GM12878 (cell line): ENCODE measurements around the gene DOCK2. TPM values are rescaled to one million over a fixed set of nuclear protein-coding genes. Genes with fewer than 3 reads are reported as not detected.

Experiments
- ATF7 ChIP-seq: fragments of 450-650 bp; IDR thresholded peaks from 2 replicates; pipeline ENCODE4 v1.6.1; 2016; ENCODE audit warnings: low read depth, mild to moderate bottlenecking
- BCL11A ChIP-seq: IDR thresholded peaks from 2 replicates; pipeline ENCODE4 v1.6.1; 2011; ENCODE audit warnings: low read depth, low read length
- CBX3 ChIP-seq: fragments of 200-600 bp; sonication (generic); IDR thresholded peaks from 2 replicates; pipeline ENCODE4 v1.6.1; 2016; ENCODE audit warnings: low read depth, borderline replicate concordance
- DPF2 ChIP-seq: fragments of 450-650 bp; IDR thresholded peaks from 2 replicates; pipeline ENCODE4 v1.6.1; 2017; ENCODE audit warnings: mild to moderate bottlenecking
- EP300 ChIP-seq, 2 experiments: fragments of 150-350 bp in 1 of 2; IDR thresholded peaks; 2 replicates each; pipeline ENCODE4 v1.6.1; 2011 to 2012; ENCODE audit warnings: low read depth in 2 of 2, low read length in 2 of 2, borderline replicate concordance in 1 of 2, improper control_type of control experiment in 1 of 2, inconsistent platforms in 1 of 2; ENCODE audit not compliant: control insufficient read depth in 1 of 2
- ETV6 ChIP-seq, 2 experiments: fragments of 450-650 bp in 1 of 2; IDR thresholded peaks in 1 of 2; conservative IDR thresholded peaks in 1 of 2; 2 replicates each; pipeline ENCODE4 v1.6.1; 2014; ENCODE audit warnings: antibody characterized with exemption in 1 of 2, borderline replicate concordance in 1 of 2, low read depth in 1 of 2, mild to moderate bottlenecking in 1 of 2, moderate library complexity in 1 of 2
- GABPA ChIP-seq: IDR thresholded peaks from 2 replicates; pipeline ENCODE4 v1.6.1; 2014; ENCODE audit warnings: antibody characterized with exemption, low read depth, mild to moderate bottlenecking, inconsistent platforms
- HDAC2 ChIP-seq: fragments of 200-600 bp; sonication (generic); IDR thresholded peaks from 2 replicates; pipeline ENCODE4 v1.6.1; 2017
- JUNB ChIP-seq: IDR thresholded peaks from 2 replicates; pipeline ENCODE4 v1.6.1; 2016; ENCODE audit warnings: antibody characterized with exemption, mild to moderate bottlenecking
- LARP7 ChIP-seq: fragments of 450-650 bp; IDR thresholded peaks from 2 replicates; pipeline ENCODE4 v1.6.1; 2017; ENCODE audit warnings: mild to moderate bottlenecking
- MEF2A ChIP-seq: IDR thresholded peaks from 2 replicates; pipeline ENCODE4 v1.6.1; 2011; ENCODE audit warnings: low read depth, mild to moderate bottlenecking, low read length, moderate library complexity; ENCODE audit not compliant: insufficient read depth
- MXI1 ChIP-seq: fragments of 150-350 bp; IDR thresholded peaks from 2 replicates; pipeline ENCODE4 v1.6.1; 2011; ENCODE audit warnings: low read depth, mild to moderate bottlenecking, inconsistent platforms, low read length, improper control_type of control experiment
- MYB ChIP-seq: fragments of 150-350 bp; IDR thresholded peaks from 2 replicates; pipeline ENCODE4 v1.6.1; 2014; ENCODE audit warnings: mild to moderate bottlenecking, low read depth, low read length, borderline replicate concordance
- NFIC ChIP-seq: IDR thresholded peaks from 2 replicates; pipeline ENCODE4 v1.6.1; 2012; ENCODE audit warnings: low read depth, mild to moderate bottlenecking, inconsistent platforms, low read length, moderate library complexity
- PML ChIP-seq: IDR thresholded peaks from 2 replicates; pipeline ENCODE4 v1.6.1; 2012; ENCODE audit warnings: low read length, inconsistent platforms
- RAD21 ChIP-seq: IDR thresholded peaks from 2 replicates; pipeline ENCODE4 v1.6.1; 2011; ENCODE audit warnings: mild to moderate bottlenecking, low read depth, low read length, moderate library complexity; ENCODE audit not compliant: insufficient read depth
- RUNX3 ChIP-seq: IDR thresholded peaks from 2 replicates; pipeline ENCODE4 v1.6.1; 2012; ENCODE audit warnings: low read length, inconsistent platforms
- SIN3A ChIP-seq: IDR thresholded peaks from 2 replicates; pipeline ENCODE4 v1.6.1; 2012; ENCODE audit warnings: low read depth, low read length, improper control_type of control experiment
- SMAD1 ChIP-seq: fragments of 450-650 bp; IDR thresholded peaks from 2 replicates; pipeline ENCODE4 v1.6.1; 2018; ENCODE audit warnings: mild to moderate bottlenecking, low read depth; ENCODE audit not compliant: partially characterized antibody
- SMC3 ChIP-seq: IDR thresholded peaks from 2 replicates; pipeline ENCODE4 v1.6.1; 2011; ENCODE audit warnings: low read length, improper control_type of control experiment, borderline replicate concordance
- SRF ChIP-seq, 2 experiments: IDR thresholded peaks; 2 replicates each; pipeline ENCODE4 v1.6.1; 2011; ENCODE audit warnings: low read depth in 2 of 2, low read length in 2 of 2, mild to moderate bottlenecking in 1 of 2, moderate library complexity in 1 of 2
- STAT1 ChIP-seq: fragments of 450-650 bp; conservative IDR thresholded peaks from 2 replicates; pipeline ENCODE4 v1.6.1; 2014; ENCODE audit warnings: antibody characterized with exemption, mild to moderate bottlenecking
- TCF3 ChIP-seq: IDR thresholded peaks from 2 replicates; pipeline ENCODE4 v1.6.1; 2012; ENCODE audit warnings: low read depth, mild to moderate bottlenecking, low read length, borderline replicate concordance; ENCODE audit not compliant: insufficient read depth
- YY1 ChIP-seq: IDR thresholded peaks from 2 replicates; pipeline ENCODE4 v1.6.1; 2011; ENCODE audit warnings: low read depth, mild to moderate bottlenecking, low read length
- polyA plus RNA-seq, 11 experiments: library from polyadenylated mRNA; depleted of rRNA in 4 of 11; unstranded in 6 of 11; stranded (reverse) in 5 of 11; fragments of >200 nt; fragmentation: Nextera tagmentation in 4 of 11; fragmentation: Illumina TruSeq in 1 of 11; extraction: Ambion mirVana in 4 of 11; extraction: Trizol in 1 of 11; gene quantifications; 1 replicate in 1 of 11; 2 replicates in 10 of 11; pipeline versions ENCODE4 v1.2.1 to v1.2.3, GENCODE V29; 2011 to 2016; ENCODE audit warnings: inconsistent platforms in 2 of 11, missing spikeins in 2 of 11, low read depth in 1 of 11
- total RNA-seq, 4 experiments: library from RNA; depleted of rRNA in 3 of 4; stranded (reverse); fragments of >200 nt in 3 of 4; fragmentation: Illumina TruSeq in 1 of 4; extraction: Trizol in 1 of 4; gene quantifications; 2 replicates each; pipeline versions ENCODE4 v1.2.1 to v1.2.3, GENCODE V29; 2013 to 2021
- TF ChIP-seq, protein P1 (sequence below): IDR thresholded peaks from 2 replicates; pipeline ENCODE4 v1.6.1; 2011; ENCODE audit warnings: low read depth, low read length, improper control_type of control experiment, borderline replicate concordance
- TF ChIP-seq, protein P2 (sequence below): fragments of 450-650 bp; IDR thresholded peaks from 2 replicates; pipeline ENCODE4 v1.6.1; 2014; ENCODE audit warnings: mild to moderate bottlenecking
- TF ChIP-seq, protein P3 (sequence below): IDR thresholded peaks from 2 replicates; pipeline ENCODE4 v1.6.1; 2012; ENCODE audit warnings: improper control_type of control experiment, low read depth, low read length; ENCODE audit not compliant: insufficient replicate concordance

DOCK2 gene
- total and polyA plus RNA-seq, 10 of the 15 experiments (the other 5 are each of a cell fraction or from before 2014, with no cell fraction given), result 34.2 to 192 (median 118) TPM

DNA sequence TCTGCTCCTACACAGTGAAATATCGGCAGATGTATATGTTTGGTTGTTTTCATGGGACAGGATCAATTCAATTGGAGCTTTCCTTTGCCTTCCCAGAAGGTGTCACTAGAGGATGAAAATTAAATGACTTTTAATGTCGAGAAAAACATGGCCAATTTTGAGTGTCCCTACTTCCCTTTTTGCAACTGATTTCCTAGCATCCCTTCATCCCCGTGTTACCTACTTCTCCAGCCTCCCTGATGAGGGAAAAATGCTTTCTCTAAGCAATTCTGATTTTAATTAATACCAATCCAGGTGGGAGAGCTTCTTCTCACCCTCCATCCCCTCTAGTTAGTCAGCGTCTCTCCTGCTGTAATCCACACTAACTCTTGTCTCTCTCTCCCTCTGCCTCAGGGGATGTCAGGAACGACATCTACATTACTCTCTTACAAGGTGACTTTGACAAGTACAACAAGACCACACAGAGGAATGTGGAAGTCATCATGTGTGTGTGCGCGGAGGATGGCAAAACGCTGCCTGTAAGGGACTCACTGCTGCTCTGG, 64.9 kb downstream of the DOCK2 start (continued):
- no peak for TF ChIP-seq EP300 (IDR thresholded peaks at IDR 0.05; ENCODE audit: borderline replicate concordance in 1 of 2, control insufficient read depth in 1 of 2, low read depth in 2 of 2, low read length in 2 of 2)
- TF ChIP-seq, protein P1, sequence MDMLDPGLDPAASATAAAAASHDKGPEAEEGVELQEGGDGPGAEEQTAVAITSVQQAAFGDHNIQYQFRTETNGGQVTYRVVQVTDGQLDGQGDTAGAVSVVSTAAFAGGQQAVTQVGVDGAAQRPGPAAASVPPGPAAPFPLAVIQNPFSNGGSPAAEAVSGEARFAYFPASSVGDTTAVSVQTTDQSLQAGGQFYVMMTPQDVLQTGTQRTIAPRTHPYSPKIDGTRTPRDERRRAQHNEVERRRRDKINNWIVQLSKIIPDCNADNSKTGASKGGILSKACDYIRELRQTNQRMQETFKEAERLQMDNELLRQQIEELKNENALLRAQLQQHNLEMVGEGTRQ, result no peak
- no peak for TF ChIP-seq LARP7
- TF ChIP-seq MEF2A, result no peak
- TF ChIP-seq ETV6 (conservative IDR thresholded peaks at IDR 0.05 in 1 of 2, IDR thresholded peaks at IDR 0.05 in 1 of 2; ENCODE audit: borderline replicate concordance in 1 of 2, low read depth in 1 of 2), result no peak
- TF ChIP-seq GABPA, result no peak
- TF ChIP-seq, protein P2, sequence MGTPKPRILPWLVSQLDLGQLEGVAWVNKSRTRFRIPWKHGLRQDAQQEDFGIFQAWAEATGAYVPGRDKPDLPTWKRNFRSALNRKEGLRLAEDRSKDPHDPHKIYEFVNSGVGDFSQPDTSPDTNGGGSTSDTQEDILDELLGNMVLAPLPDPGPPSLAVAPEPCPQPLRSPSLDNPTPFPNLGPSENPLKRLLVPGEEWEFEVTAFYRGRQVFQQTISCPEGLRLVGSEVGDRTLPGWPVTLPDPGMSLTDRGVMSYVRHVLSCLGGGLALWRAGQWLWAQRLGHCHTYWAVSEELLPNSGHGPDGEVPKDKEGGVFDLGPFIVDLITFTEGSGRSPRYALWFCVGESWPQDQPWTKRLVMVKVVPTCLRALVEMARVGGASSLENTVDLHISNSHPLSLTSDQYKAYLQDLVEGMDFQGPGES, result no peak
- TF ChIP-seq JUNB, result no peak
- TF ChIP-seq MXI1, result no peak
- TF ChIP-seq SRF (IDR thresholded peaks at IDR 0.05; ENCODE audit: low read depth in 2 of 2, low read length in 2 of 2), result no peak
- TF ChIP-seq NFIC, result no peak
- TF ChIP-seq PML, result no peak
- TF ChIP-seq YY1, result no peak
- peak; percentile 54 for TF ChIP-seq RAD21
- TF ChIP-seq DPF2, result no peak
- no peak for TF ChIP-seq BCL11A
- TF ChIP-seq STAT1, result no peak
- peak; percentile 46; the same call in 1 of the 2 replicates for TF ChIP-seq SMC3
- no peak for TF ChIP-seq MYB
- TF ChIP-seq HDAC2, result no peak
- no peak for TF ChIP-seq CBX3
- no peak for TF ChIP-seq SMAD1
- no peak for TF ChIP-seq SIN3A
- no peak for TF ChIP-seq TCF3
- TF ChIP-seq RUNX3, result no peak
- TF ChIP-seq, protein P3, sequence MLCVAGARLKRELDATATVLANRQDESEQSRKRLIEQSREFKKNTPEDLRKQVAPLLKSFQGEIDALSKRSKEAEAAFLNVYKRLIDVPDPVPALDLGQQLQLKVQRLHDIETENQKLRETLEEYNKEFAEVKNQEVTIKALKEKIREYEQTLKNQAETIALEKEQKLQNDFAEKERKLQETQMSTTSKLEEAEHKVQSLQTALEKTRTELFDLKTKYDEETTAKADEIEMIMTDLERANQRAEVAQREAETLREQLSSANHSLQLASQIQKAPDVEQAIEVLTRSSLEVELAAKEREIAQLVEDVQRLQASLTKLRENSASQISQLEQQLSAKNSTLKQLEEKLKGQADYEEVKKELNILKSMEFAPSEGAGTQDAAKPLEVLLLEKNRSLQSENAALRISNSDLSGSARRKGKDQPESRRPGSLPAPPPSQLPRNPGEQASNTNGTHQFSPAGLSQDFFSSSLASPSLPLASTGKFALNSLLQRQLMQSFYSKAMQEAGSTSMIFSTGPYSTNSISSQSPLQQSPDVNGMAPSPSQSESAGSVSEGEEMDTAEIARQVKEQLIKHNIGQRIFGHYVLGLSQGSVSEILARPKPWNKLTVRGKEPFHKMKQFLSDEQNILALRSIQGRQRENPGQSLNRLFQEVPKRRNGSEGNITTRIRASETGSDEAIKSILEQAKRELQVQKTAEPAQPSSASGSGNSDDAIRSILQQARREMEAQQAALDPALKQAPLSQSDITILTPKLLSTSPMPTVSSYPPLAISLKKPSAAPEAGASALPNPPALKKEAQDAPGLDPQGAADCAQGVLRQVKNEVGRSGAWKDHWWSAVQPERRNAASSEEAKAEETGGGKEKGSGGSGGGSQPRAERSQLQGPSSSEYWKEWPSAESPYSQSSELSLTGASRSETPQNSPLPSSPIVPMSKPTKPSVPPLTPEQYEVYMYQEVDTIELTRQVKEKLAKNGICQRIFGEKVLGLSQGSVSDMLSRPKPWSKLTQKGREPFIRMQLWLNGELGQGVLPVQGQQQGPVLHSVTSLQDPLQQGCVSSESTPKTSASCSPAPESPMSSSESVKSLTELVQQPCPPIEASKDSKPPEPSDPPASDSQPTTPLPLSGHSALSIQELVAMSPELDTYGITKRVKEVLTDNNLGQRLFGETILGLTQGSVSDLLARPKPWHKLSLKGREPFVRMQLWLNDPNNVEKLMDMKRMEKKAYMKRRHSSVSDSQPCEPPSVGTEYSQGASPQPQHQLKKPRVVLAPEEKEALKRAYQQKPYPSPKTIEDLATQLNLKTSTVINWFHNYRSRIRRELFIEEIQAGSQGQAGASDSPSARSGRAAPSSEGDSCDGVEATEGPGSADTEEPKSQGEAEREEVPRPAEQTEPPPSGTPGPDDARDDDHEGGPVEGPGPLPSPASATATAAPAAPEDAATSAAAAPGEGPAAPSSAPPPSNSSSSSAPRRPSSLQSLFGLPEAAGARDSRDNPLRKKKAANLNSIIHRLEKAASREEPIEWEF, result no peak
- no peak for TF ChIP-seq ATF7
